ENCODE measurements around the gene ENC1.

GRCh38 chr5:74626386-74627222 lies 13.9 kb downstream of the ENC1 start:
- TF ChIP-seq CTCF (IDR thresholded peaks at IDR 0.05) = no peak
- TF ChIP-seq POLR2A (IDR thresholded peaks at IDR 0.05) = no peak
- no peak for TF ChIP-seq POLR2AphosphoS5 (IDR thresholded peaks at IDR 0.05; ENCODE audit: insufficient read depth in 1 of 2, low read depth in 1 of 2)
